ENCODE results near the gene RFC1. TPM values are rescaled to one million over a fixed set of nuclear protein-coding genes. Genes with fewer than 3 reads are reported as not detected.

Gene RFC1
- total and polyA plus RNA-seq, 2 donors from 2014 or later: 14.5 to 38.4 TPM

DNA sequence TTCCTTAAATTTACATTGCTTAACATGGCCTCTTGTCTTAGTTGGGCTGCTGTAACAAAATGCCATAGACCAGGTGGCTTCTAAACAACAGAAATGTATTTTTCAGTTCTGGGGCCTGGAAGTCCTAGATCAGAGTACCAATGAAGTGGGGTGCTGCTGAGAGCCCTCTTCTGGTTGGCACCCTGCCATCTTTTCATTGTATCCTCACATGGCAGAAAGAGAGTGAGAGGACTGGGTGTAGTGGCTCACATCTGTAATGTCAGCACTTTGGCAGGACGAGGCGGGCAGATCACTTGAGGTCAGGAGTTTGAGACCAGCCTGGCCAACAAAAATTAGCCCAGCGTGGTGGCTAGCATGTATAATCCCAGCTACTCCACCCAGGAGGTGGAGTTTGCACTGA is 28.5 kb upstream of the RFC1 start:
- no peak for FAIRE-seq
- intact Hi-C loops (cut with DNase I): no loop called here
- H3K4me3 ChIP-seq (ENCODE audit: low read length in 3 of 3): no peak overlapping the region

GRCh38 chr4:39390603-39391002 is 24.4 kb upstream of the RFC1 start:
- Histone ChIP-seq H3K27ac (ENCODE audit: low read depth in 2 of 2, low read length in 2 of 2) (no peak overlapping the region), H3K4me3 (ENCODE audit: low read length in 3 of 3) (no peak overlapping the region), H3K36me3 (ENCODE audit: control insufficient read depth in 2 of 3, insufficient read depth in 3 of 3, low read length in 3 of 3) (no peaks in the 10 kb centered on the region), H3K27me3 (ENCODE audit: control insufficient read depth, insufficient read depth, low read length) (no peaks in the 10 kb centered on the region), H3K9me3 (ENCODE audit: control insufficient read depth in 2 of 3, insufficient read depth in 1 of 3, low read length in 3 of 3) (no peaks in the 10 kb centered on the region), H3K9ac (ENCODE audit: low read length in 3 of 3) (no peak overlapping the region), H3K4me1 (ENCODE audit: control insufficient read depth in 2 of 3, insufficient read depth in 2 of 3, low read depth in 1 of 3, low read length in 3 of 3) (no peaks in the 10 kb centered on the region)
- DNase-seq (no peak), FAIRE-seq (no peak)
- intact Hi-C loops (cut with DNase I): no loop called here
- TF ChIP-seq, protein P1, sequence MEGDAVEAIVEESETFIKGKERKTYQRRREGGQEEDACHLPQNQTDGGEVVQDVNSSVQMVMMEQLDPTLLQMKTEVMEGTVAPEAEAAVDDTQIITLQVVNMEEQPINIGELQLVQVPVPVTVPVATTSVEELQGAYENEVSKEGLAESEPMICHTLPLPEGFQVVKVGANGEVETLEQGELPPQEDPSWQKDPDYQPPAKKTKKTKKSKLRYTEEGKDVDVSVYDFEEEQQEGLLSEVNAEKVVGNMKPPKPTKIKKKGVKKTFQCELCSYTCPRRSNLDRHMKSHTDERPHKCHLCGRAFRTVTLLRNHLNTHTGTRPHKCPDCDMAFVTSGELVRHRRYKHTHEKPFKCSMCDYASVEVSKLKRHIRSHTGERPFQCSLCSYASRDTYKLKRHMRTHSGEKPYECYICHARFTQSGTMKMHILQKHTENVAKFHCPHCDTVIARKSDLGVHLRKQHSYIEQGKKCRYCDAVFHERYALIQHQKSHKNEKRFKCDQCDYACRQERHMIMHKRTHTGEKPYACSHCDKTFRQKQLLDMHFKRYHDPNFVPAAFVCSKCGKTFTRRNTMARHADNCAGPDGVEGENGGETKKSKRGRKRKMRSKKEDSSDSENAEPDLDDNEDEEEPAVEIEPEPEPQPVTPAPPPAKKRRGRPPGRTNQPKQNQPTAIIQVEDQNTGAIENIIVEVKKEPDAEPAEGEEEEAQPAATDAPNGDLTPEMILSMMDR (IDR thresholded peaks at IDR 0.05; ENCODE audit: borderline replicate concordance, extremely low read depth, insufficient read depth): no peak

More for the DNA sequence above, 28.5 kb upstream of the RFC1 start:
- Histone ChIP-seq H3K9ac (ENCODE audit: low read length in 3 of 3) (no peak overlapping the region), H3K27me3 (ENCODE audit: control insufficient read depth, insufficient read depth, low read length) (no peaks in the 10 kb centered on the region), H3K36me3 (ENCODE audit: control insufficient read depth in 2 of 3, insufficient read depth in 3 of 3, low read length in 3 of 3) (no peaks in the 10 kb centered on the region), H3K9me3 (ENCODE audit: control insufficient read depth in 2 of 3, insufficient read depth in 1 of 3, low read length in 3 of 3) (no peaks in the 10 kb centered on the region), H3K4me1 (ENCODE audit: control insufficient read depth in 2 of 3, insufficient read depth in 2 of 3, low read depth in 1 of 3, low read length in 3 of 3) (no peaks in the 10 kb centered on the region), H3K27ac (ENCODE audit: low read depth in 2 of 2, low read length in 2 of 2) (no peak overlapping the region)
- DNase-seq: no peak
- TF ChIP-seq, protein P1 (IDR thresholded peaks at IDR 0.05; ENCODE audit: borderline replicate concordance, extremely low read depth, insufficient read depth): no peak

GRCh38 chr4:39384563-39384962 is 18.4 kb upstream of the RFC1 start:
- intact Hi-C loops (cut with DNase I): no loop called here
- Histone ChIP-seq H3K4me3 (ENCODE audit: low read length in 3 of 3) (no peak overlapping the region), H3K27ac (ENCODE audit: low read depth in 2 of 2, low read length in 2 of 2) (no peak overlapping the region), H3K27me3 (ENCODE audit: control insufficient read depth, insufficient read depth, low read length) (no peaks in the 10 kb centered on the region), H3K4me1 (ENCODE audit: control insufficient read depth in 2 of 3, insufficient read depth in 2 of 3, low read depth in 1 of 3, low read length in 3 of 3) (no peaks in the 10 kb centered on the region), H3K36me3 (ENCODE audit: control insufficient read depth in 2 of 3, insufficient read depth in 3 of 3, low read length in 3 of 3) (no peaks in the 10 kb centered on the region), H3K9me3 (ENCODE audit: control insufficient read depth in 2 of 3, insufficient read depth in 1 of 3, low read length in 3 of 3) (no peaks in the 10 kb centered on the region), H3K9ac (ENCODE audit: low read length in 3 of 3) (no peak overlapping the region)
- FAIRE-seq: no peak
- TF ChIP-seq, protein P1 (IDR thresholded peaks at IDR 0.05; ENCODE audit: borderline replicate concordance, extremely low read depth, insufficient read depth): no peak
- no peak for DNase-seq

DNA sequence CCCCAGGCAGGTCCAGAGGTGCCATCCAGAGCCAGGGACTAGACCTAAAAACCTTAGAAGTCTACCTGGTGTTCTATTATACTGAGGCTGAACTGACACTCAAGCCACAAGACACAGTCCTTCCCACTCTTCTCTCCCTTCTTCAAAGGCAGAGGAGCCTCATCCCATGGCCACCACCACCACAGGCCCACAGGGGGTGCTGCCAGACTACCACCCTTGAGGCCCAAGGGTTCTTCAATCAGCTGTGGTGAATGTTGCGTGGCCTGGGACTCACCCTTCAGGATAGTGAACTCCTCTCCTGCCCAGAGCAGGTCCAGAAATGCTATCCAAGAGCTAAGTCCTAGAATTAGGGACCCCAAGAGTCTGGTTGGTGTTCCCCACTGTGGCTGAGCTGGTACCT is 17.5 kb upstream of the RFC1 start:
- no peaks in the 10 kb centered on the region for H3K36me3 ChIP-seq (ENCODE audit: control insufficient read depth in 2 of 3, insufficient read depth in 3 of 3, low read length in 3 of 3)
- H3K27me3 ChIP-seq (ENCODE audit: control insufficient read depth, insufficient read depth, low read length): no peaks in the 10 kb centered on the region
- no peak overlapping the region for H3K27ac ChIP-seq (ENCODE audit: low read depth in 2 of 2, low read length in 2 of 2)
- no peaks in the 10 kb centered on the region for H3K4me1 ChIP-seq (ENCODE audit: control insufficient read depth in 2 of 3, insufficient read depth in 2 of 3, low read depth in 1 of 3, low read length in 3 of 3)
- FAIRE-seq: no peak
- TF ChIP-seq, protein P1 (IDR thresholded peaks at IDR 0.05; ENCODE audit: borderline replicate concordance, extremely low read depth, insufficient read depth): no peak
- no peak overlapping the region for H3K4me3 ChIP-seq (ENCODE audit: low read length in 3 of 3)
- no peaks in the 10 kb centered on the region for H3K9me3 ChIP-seq (ENCODE audit: control insufficient read depth in 2 of 3, insufficient read depth in 1 of 3, low read length in 3 of 3)
- intact Hi-C loops (cut with DNase I): no loop called here
- H3K9ac ChIP-seq (ENCODE audit: low read length in 3 of 3): no peak overlapping the region
- DNase-seq: no peak

Measured in kidney (tissue), 14 donors.